ENCODE results near the gene SIGLEC11. TPM values are rescaled to one million over a fixed set of nuclear protein-coding genes. Genes with fewer than 3 reads are reported as not detected.

SIGLEC11 gene
- total RNA-seq, 1 donor from 2014 or later, result 0.55 TPM

Other genes starting within 250 kb of the SIGLEC11 start
- gene TSKS, start 197.9 kb downstream of the SIGLEC11 start, total RNA-seq, result 0.38 TPM
- 65.5 TPM for gene AP2A1, start 194.2 kb downstream of the SIGLEC11 start, total RNA-seq
- 18.3 TPM for gene FUZ, start 147.9 kb downstream of the SIGLEC11 start, total RNA-seq
- 65.8 TPM for gene MED25, start 142.9 kb downstream of the SIGLEC11 start, total RNA-seq
- 104 TPM for gene PTOV1, start 110.0 kb downstream of the SIGLEC11 start, total RNA-seq
- 45.1 TPM for gene PNKP, start 93.6 kb downstream of the SIGLEC11 start, total RNA-seq
- 36.0 TPM for gene AKT1S1, start 83.8 kb downstream of the SIGLEC11 start, total RNA-seq
- 47.5 TPM for gene TBC1D17, start 83.5 kb downstream of the SIGLEC11 start, total RNA-seq
- not detected for gene IL4I1, start 64.3 kb downstream of the SIGLEC11 start, total RNA-seq
- 8.6 TPM for gene ATF5, start 32.0 kb downstream of the SIGLEC11 start, total RNA-seq
- 28.4 TPM for gene NUP62, start 31.7 kb downstream of the SIGLEC11 start, total RNA-seq
- 22.6 TPM for gene VRK3, start 64.2 kb upstream of the SIGLEC11 start, total RNA-seq
- gene ZNF473, start 64.8 kb upstream of the SIGLEC11 start, total RNA-seq, result 2.4 TPM
- not detected for gene IZUMO2, start 202.1 kb upstream of the SIGLEC11 start, total RNA-seq
- 115 TPM for gene MYH14, start 242.4 kb upstream of the SIGLEC11 start, total RNA-seq

Measured in left ventricle myocardium inferior (tissue), 1 donor.